SK-N-SH (cell line): ENCODE results near the gene RBM47. TPM values are rescaled to one million over a fixed set of nuclear protein-coding genes. Genes with fewer than 3 reads are reported as not detected.

Source experiments
- CTCF ChIA-PET: fragments of 300-600, 350-600 bp; formaldehyde crosslinking; extraction: SDS; loops from one replicate; lab custom pipeline; 2021; lab: Yijun Ruan, JAX
- POLR2A ChIA-PET: fragments of 350-600 bp; sonication (Branson Sonifier 250); formaldehyde crosslinking; extraction: SDS; loops from one replicate; lab custom pipeline; 2020; ENCODE audit warnings: antibody characterized with exemption, inconsistent platforms; lab: Yijun Ruan, JAX
- DNase-seq: peaks from one replicate; pipeline ENCODE4 v3.0.0; 2012
- H2AFZ ChIP-seq: fragments of 200-600 bp; sonication (generic); 2 replicates; pipeline ENCODE4 v1.8.1; 2016; ENCODE audit warnings: antibody characterized with exemption, mild to moderate bottlenecking, low read depth
- H3F3A ChIP-seq: fragments of 200-600 bp; sonication (generic); replicated peaks from 2 replicates; pipeline ENCODE3; 2016; ENCODE audit warnings: antibody characterized with exemption, mild to moderate bottlenecking; ENCODE audit not compliant: insufficient read depth
- H3K27ac ChIP-seq, 2 experiments: fragments of 200-500 bp in 1 of 2; fragments of 200-600 bp in 1 of 2; sonication (Bioruptor generic) in 1 of 2; sonication (generic), shearing (Covaris generic) in 1 of 2; 2 replicates each; pipeline versions ENCODE4 v1.5.1 to v1.6.1; 2014 to 2016; ENCODE audit warnings: low read depth in 2 of 2, inconsistent platforms in 1 of 2, low read length in 1 of 2, mild to moderate bottlenecking in 1 of 2, mixed read lengths in 1 of 2
- H3K27me3 ChIP-seq: fragments of 200-600 bp; sonication (generic), shearing (Covaris generic); 2 replicates; pipeline ENCODE4 v1.6.1; 2016; ENCODE audit warnings: mixed run types; ENCODE audit not compliant: insufficient read depth
- H3K36me3 ChIP-seq, 2 experiments: fragments of 200-500 bp in 1 of 2; fragments of 200-600 bp in 1 of 2; sonication (Bioruptor generic) in 1 of 2; sonication (generic) in 1 of 2; replicated peaks in 1 of 2; 2 replicates each; pipeline versions ENCODE3 to v1.5.1; 2014 to 2016; ENCODE audit warnings: low read length in 1 of 2, mild to moderate bottlenecking in 1 of 2; ENCODE audit not compliant: insufficient read depth in 2 of 2, control insufficient read depth in 1 of 2
- H3K4me1 ChIP-seq, 2 experiments: fragments of 200-500 bp in 1 of 2; fragments of 200-600 bp in 1 of 2; sonication (Bioruptor generic) in 1 of 2; sonication (generic), shearing (Covaris generic) in 1 of 2; 2 replicates each; pipeline versions ENCODE4 v1.5.1 to v1.6.1; 2014 to 2016; ENCODE audit warnings: low read depth in 1 of 2, low read length in 1 of 2, mixed run types in 1 of 2; ENCODE audit not compliant: insufficient read depth in 2 of 2, control insufficient read depth in 1 of 2
- H3K4me2 ChIP-seq: fragments of 200-600 bp; sonication (generic), shearing (Covaris generic); 2 replicates; pipeline ENCODE4 v1.6.1; 2017; ENCODE audit warnings: mixed run types
- H3K4me3 ChIP-seq, 2 experiments: fragments of 200-500 bp in 1 of 2; fragments of 200-600 bp in 1 of 2; sonication (Bioruptor generic) in 1 of 2; sonication (generic), shearing (Covaris generic) in 1 of 2; 2 replicates each; pipeline versions ENCODE4 v1.5.1 to v1.8.1; 2014 to 2016; ENCODE audit warnings: low read depth in 2 of 2, inconsistent platforms in 1 of 2, low read length in 1 of 2, mild to moderate bottlenecking in 1 of 2, mixed read lengths in 1 of 2, moderate library complexity in 1 of 2
- H3K79me2 ChIP-seq: fragments of 200-600 bp; sonication (generic); 2 replicates; pipeline ENCODE4 v1.8.1; 2017; ENCODE audit warnings: mild to moderate bottlenecking; ENCODE audit not compliant: insufficient read depth
- H3K9ac ChIP-seq: fragments of 200-600 bp; sonication (generic); 2 replicates; pipeline ENCODE4 v1.6.1; 2017; ENCODE audit warnings: mixed run types
- H3K9me2 ChIP-seq: fragments of 200-600 bp; sonication (generic); 2 replicates; pipeline ENCODE4 v1.6.1; 2017; ENCODE audit warnings: mixed run types
- H3K9me3 ChIP-seq: fragments of 200-600 bp; sonication (generic); 2 replicates; pipeline ENCODE4 v1.6.1; 2017; ENCODE audit warnings: mixed run types, mild to moderate bottlenecking, moderate library complexity
- H4K20me1 ChIP-seq: fragments of 200-600 bp; sonication (generic); 2 replicates; pipeline ENCODE4 v1.6.1; 2017; ENCODE audit warnings: mild to moderate bottlenecking, mixed run types; ENCODE audit not compliant: insufficient read depth
- CHD2 ChIP-seq: fragments of 150-350 bp; IDR thresholded peaks from 2 replicates; pipeline ENCODE4 v1.6.1; 2018; ENCODE audit warnings: low read length; ENCODE audit not compliant: partially characterized antibody
- ELF1 ChIP-seq: IDR thresholded peaks from 2 replicates; pipeline ENCODE4 v1.4.0; 2012
- EP300 ChIP-seq, 2 experiments: IDR thresholded peaks; 2 replicates each; pipeline versions ENCODE4 v1.4.0 to v1.6.1; 2012; ENCODE audit warnings: borderline replicate concordance in 1 of 2, low read depth in 1 of 2, low read length in 1 of 2
- FOSL2 ChIP-seq: IDR thresholded peaks from 2 replicates; pipeline ENCODE4 v1.4.0; 2012; ENCODE audit warnings: low read depth, mild to moderate bottlenecking, moderate library complexity, borderline replicate concordance
- MEF2A ChIP-seq: IDR thresholded peaks from 2 replicates; pipeline ENCODE4 v1.4.0; 2012; ENCODE audit warnings: low read depth, borderline replicate concordance
- NFIC ChIP-seq: IDR thresholded peaks from 2 replicates; pipeline ENCODE4 v1.4.0; 2012; ENCODE audit warnings: borderline replicate concordance
- NRF1 ChIP-seq: IDR thresholded peaks from 2 replicates; pipeline ENCODE4 v1.6.1; 2012; ENCODE audit warnings: low read depth, mild to moderate bottlenecking, low read length
- POLR2AphosphoS5 ChIP-seq: IDR thresholded peaks from 2 replicates; pipeline ENCODE4 v1.6.1; 2012; ENCODE audit warnings: low read depth, low read length
- RFX5 ChIP-seq: IDR thresholded peaks from 2 replicates; pipeline ENCODE4 v1.6.1; 2012; ENCODE audit warnings: mild to moderate bottlenecking, improper control_type of control experiment, low read length
- SIN3A ChIP-seq: IDR thresholded peaks from 2 replicates; pipeline ENCODE4 v1.6.1; 2012; ENCODE audit warnings: low read depth, mild to moderate bottlenecking, low read length, moderate library complexity, borderline replicate concordance
- SMC3 ChIP-seq: IDR thresholded peaks from 2 replicates; pipeline ENCODE4 v1.6.1; 2012; ENCODE audit warnings: low read depth, low read length, improper control_type of control experiment
- TEAD4 ChIP-seq: IDR thresholded peaks from 2 replicates; pipeline ENCODE4 v1.4.0; 2012; ENCODE audit warnings: mild to moderate bottlenecking, borderline replicate concordance; ENCODE audit not compliant: insufficient read depth
- USF2 ChIP-seq: fragments of 150-350 bp; IDR thresholded peaks from 2 replicates; pipeline ENCODE4 v1.6.1; 2017; ENCODE audit warnings: antibody characterized with exemption, low read length, low read depth, borderline replicate concordance
- WGBS: methylation state at CpG from one replicate; pipeline ENCODE4 v1.1.6; 2017; ENCODE audit warnings: low lambda C conversion rate; 5-methylcytosine and 5-hydroxymethylcytosine counted together
- polyA plus RNA-seq, 3 experiments: library from polyadenylated mRNA; depleted of rRNA; stranded (reverse); fragments of >200 nt; gene quantifications; 2 replicates each; pipeline ENCODE4 v1.2.3, GENCODE V29; 2012
- TF ChIP-seq, protein P1 (sequence below): IDR thresholded peaks from 2 replicates; pipeline ENCODE4; 2012
- TF ChIP-seq, protein P2 (sequence below): fragments of 150-350 bp; IDR thresholded peaks from 2 replicates; pipeline ENCODE4 v1.6.1; 2016; ENCODE audit warnings: mild to moderate bottlenecking, low read depth, low read length

The RBM47 gene
- polyA plus RNA-seq, 1 of the 3 experiments (the other 2 are of a cell fraction) = 6.8 TPM

- Histone ChIP-seq H3K4me1 (no peaks in the 10 kb centered on the region), H3K9me3 (no peaks in the 10 kb centered on the region), H2AFZ (no peak overlapping the region), H4K20me1 (no peaks in the 10 kb centered on the region), H3K4me2 (no peak overlapping the region), H3F3A (no peaks in the 10 kb centered on the region), H3K27me3 (no peaks in the 10 kb centered on the region), H3K27ac (no peak overlapping the region), H3K36me3 (no peaks in the 10 kb centered on the region), H3K79me2 (no peaks in the 10 kb centered on the region), H3K9me2 (no peaks in the 10 kb centered on the region), H3K9ac (no peak overlapping the region), H3K4me3 (no peak overlapping the region)
- DNase-seq = no peak
- ChIA-PET POLR2A (no interaction called here), CTCF (no interaction called here)
- TF ChIP-seq RFX5 (no peak), FOSL2 (no peak)
- 89% methylated on average over 11 of the region's 11 CpGs for WGBS
These were observed 10.1 kb downstream of the RBM47 start for GRCh38 chr4:40619600-40619999.

DNA sequence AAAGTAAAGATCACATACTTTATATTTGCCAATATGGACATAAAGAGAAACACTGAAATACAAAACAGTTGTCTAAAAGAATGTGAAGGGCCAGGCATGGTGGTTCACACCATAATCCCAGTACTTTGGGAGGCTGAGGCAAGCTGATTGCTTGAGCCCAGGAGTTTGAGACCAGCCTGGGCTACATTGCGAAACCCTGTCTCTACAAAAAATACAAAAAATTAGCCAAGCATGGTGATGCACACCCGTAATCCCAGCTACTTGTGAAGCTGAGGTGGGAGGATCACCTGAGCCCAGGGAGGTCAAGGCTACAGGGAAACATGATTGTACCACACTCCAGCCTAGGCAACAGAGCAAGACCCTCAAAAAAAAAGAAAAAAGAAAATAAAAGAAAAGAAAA, 11.8 kb downstream of the RBM47 start:
- Histone ChIP-seq H3K36me3 (no peaks in the 10 kb centered on the region), H3K4me1 (no peaks in the 10 kb centered on the region), H3K4me2 (no peak overlapping the region), H3K4me3 (no peak overlapping the region), H3K27ac (no peak overlapping the region), H3K79me2 (no peaks in the 10 kb centered on the region), H2AFZ (no peak overlapping the region), H3K27me3 (no peaks in the 10 kb centered on the region), H3K9me2 (no peaks in the 10 kb centered on the region), H4K20me1 (no peaks in the 10 kb centered on the region), H3K9me3 (no peaks in the 10 kb centered on the region), H3F3A (peaks cover 4% of the 10 kb centered on the region), H3K9ac (no peak overlapping the region)
- POLR2A ChIA-PET = no interaction called here
- WGBS = 93% methylated on average over 2 of the region's 2 CpGs
- CTCF ChIA-PET = no interaction called here
- TF ChIP-seq MEF2A (no peak), EP300 (IDR thresholded peaks at IDR 0.05; ENCODE audit: borderline replicate concordance in 1 of 2, low read depth in 1 of 2, low read length in 1 of 2) (no peak), SMC3 (no peak), USF2 (no peak), NRF1 (no peak), ELF1 (no peak), RFX5 (no peak), CHD2 (no peak), POLR2AphosphoS5 (no peak), NFIC (no peak), SIN3A (no peak), TEAD4 (no peak)
- TF ChIP-seq, protein P1, sequence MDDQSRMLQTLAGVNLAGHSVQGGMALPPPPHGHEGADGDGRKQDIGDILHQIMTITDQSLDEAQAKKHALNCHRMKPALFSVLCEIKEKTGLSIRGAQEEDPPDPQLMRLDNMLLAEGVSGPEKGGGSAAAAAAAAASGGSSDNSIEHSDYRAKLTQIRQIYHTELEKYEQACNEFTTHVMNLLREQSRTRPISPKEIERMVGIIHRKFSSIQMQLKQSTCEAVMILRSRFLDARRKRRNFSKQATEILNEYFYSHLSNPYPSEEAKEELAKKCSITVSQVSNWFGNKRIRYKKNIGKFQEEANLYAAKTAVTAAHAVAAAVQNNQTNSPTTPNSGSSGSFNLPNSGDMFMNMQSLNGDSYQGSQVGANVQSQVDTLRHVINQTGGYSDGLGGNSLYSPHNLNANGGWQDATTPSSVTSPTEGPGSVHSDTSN = no peak
- TF ChIP-seq, protein P2, sequence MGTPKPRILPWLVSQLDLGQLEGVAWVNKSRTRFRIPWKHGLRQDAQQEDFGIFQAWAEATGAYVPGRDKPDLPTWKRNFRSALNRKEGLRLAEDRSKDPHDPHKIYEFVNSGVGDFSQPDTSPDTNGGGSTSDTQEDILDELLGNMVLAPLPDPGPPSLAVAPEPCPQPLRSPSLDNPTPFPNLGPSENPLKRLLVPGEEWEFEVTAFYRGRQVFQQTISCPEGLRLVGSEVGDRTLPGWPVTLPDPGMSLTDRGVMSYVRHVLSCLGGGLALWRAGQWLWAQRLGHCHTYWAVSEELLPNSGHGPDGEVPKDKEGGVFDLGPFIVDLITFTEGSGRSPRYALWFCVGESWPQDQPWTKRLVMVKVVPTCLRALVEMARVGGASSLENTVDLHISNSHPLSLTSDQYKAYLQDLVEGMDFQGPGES = no peak
- no peak for DNase-seq
